Measurements from ENCODE around the gene HIVEP3. TPM values are rescaled to one million over a fixed set of nuclear protein-coding genes. Genes with fewer than 3 reads are reported as not detected.

Gene HIVEP3
- total RNA-seq, 1 donor from 2014 or later: 0.37 TPM

- Histone ChIP-seq H2AFZ (replicated peaks) (no peak overlapping the region), H3K9ac (no peak overlapping the region), H3K79me2 (ENCODE audit: low read depth) (no peaks in the 10 kb centered on the region), H3K4me3 (no peak overlapping the region), H3K27ac (no peak overlapping the region), H4K20me1 (ENCODE audit: low read depth) (no peaks in the 10 kb centered on the region), H3K4me1 (no peaks in the 10 kb centered on the region), H3K9me3 (ENCODE audit: low read depth) (no peaks in the 10 kb centered on the region), H3K36me3 (no peaks in the 10 kb centered on the region), H3F3A (ENCODE audit: low read depth) (no peaks in the 10 kb centered on the region), H3K27me3 (no peaks in the 10 kb centered on the region), H3K4me2 (no peak overlapping the region)
- H3K4me3 Mint-ChIP-seq: no peak overlapping the region
- no peaks in the 10 kb centered on the region for H3K9me3 Mint-ChIP-seq
- H3K4me1 Mint-ChIP-seq: peaks cover 31% of the 10 kb centered on the region
- H3K27ac Mint-ChIP-seq: no peak overlapping the region
- no peaks in the 10 kb centered on the region for H3K36me3 Mint-ChIP-seq
- TF ChIP-seq EZH2phosphoT487 (IDR thresholded peaks at IDR 0.05) (no peak), CTCF (IDR thresholded peaks at IDR 0.05) (no peak), EZH2 (IDR thresholded peaks at IDR 0.05) (no peak)
- peaks cover 6% of the 10 kb centered on the region for H3K27me3 Mint-ChIP-seq (ENCODE audit: insufficient read depth, low read depth)
- DNase-seq (ENCODE audit: low spot score): no peak
Measured at GRCh38 chr1:41714638-41715389, 203.9 kb downstream of the HIVEP3 start.

GRCh38 chr1:41713557-41714327 lies 205.0 kb downstream of the HIVEP3 start:
- no peak overlapping the region for H3K4me3 Mint-ChIP-seq
- Histone ChIP-seq H3K36me3 (no peaks in the 10 kb centered on the region), H4K20me1 (ENCODE audit: low read depth) (no peaks in the 10 kb centered on the region), H3K9ac (no peak overlapping the region), H3K4me1 (no peaks in the 10 kb centered on the region), H3F3A (ENCODE audit: low read depth) (no peaks in the 10 kb centered on the region), H3K4me3 (no peak overlapping the region), H3K4me2 (no peak overlapping the region), H3K27ac (no peak overlapping the region), H3K27me3 (no peaks in the 10 kb centered on the region), H3K79me2 (ENCODE audit: low read depth) (no peaks in the 10 kb centered on the region), H2AFZ (replicated peaks) (no peak overlapping the region), H3K9me3 (ENCODE audit: low read depth) (no peaks in the 10 kb centered on the region)
- no peaks in the 10 kb centered on the region for H3K9me3 Mint-ChIP-seq
- TF ChIP-seq EZH2 (IDR thresholded peaks at IDR 0.05) (no peak), EZH2phosphoT487 (IDR thresholded peaks at IDR 0.05) (no peak), CTCF (IDR thresholded peaks at IDR 0.05) (no peak)
- peak overlapping the region; percentile 50 for H3K27ac Mint-ChIP-seq
- peaks cover 31% of the 10 kb centered on the region for H3K4me1 Mint-ChIP-seq
- H3K36me3 Mint-ChIP-seq: no peaks in the 10 kb centered on the region
- peaks cover 4% of the 10 kb centered on the region for H3K27me3 Mint-ChIP-seq (ENCODE audit: insufficient read depth, low read depth)
- no peak for DNase-seq (ENCODE audit: low spot score)

- H3K27ac Mint-ChIP-seq: peak overlapping the region; percentile 70
Measured at GRCh38 chr1:41713141-41713540, 205.6 kb downstream of the HIVEP3 start.

More at GRCh38 chr1:41713141-41713540, 205.6 kb downstream of the HIVEP3 start:
- H3K36me3 ChIP-seq: no peaks in the 10 kb centered on the region
- H3K4me2 ChIP-seq: no peak overlapping the region
- H3K9me3 ChIP-seq (ENCODE audit: low read depth): no peaks in the 10 kb centered on the region
- peaks cover 4% of the 10 kb centered on the region for H3K27me3 Mint-ChIP-seq (ENCODE audit: insufficient read depth, low read depth)
- no peak overlapping the region for H3K4me3 ChIP-seq
- no peaks in the 10 kb centered on the region for H3F3A ChIP-seq (ENCODE audit: low read depth)
- H3K27me3 ChIP-seq: no peaks in the 10 kb centered on the region
- no peak overlapping the region for H2AFZ ChIP-seq (replicated peaks)
- no peak overlapping the region for H3K9ac ChIP-seq
- no peaks in the 10 kb centered on the region for H3K79me2 ChIP-seq (ENCODE audit: low read depth)
- no peak overlapping the region for H3K27ac ChIP-seq
- H4K20me1 ChIP-seq (ENCODE audit: low read depth): no peaks in the 10 kb centered on the region
- H3K4me1 Mint-ChIP-seq: peaks cover 31% of the 10 kb centered on the region
- no peak for TF ChIP-seq CTCF (IDR thresholded peaks at IDR 0.05)
- TF ChIP-seq EZH2 (IDR thresholded peaks at IDR 0.05): no peak
- TF ChIP-seq EZH2phosphoT487 (IDR thresholded peaks at IDR 0.05): no peak
- no peaks in the 10 kb centered on the region for H3K4me1 ChIP-seq
- peak; percentile 15 for DNase-seq (ENCODE audit: low spot score)
- no peaks in the 10 kb centered on the region for H3K9me3 Mint-ChIP-seq
- H3K36me3 Mint-ChIP-seq: no peaks in the 10 kb centered on the region
- no peak overlapping the region for H3K4me3 Mint-ChIP-seq
